Suprapubic skin (tissue), 3 donors: ENCODE results near the gene BRIP1.

ENCODE experiments used
- CTCF ChIP-seq, 2 donors: fragments of 200-600 bp in 1 of 2; fragments of 450-650 bp in 1 of 2; sonication (generic) in 1 of 2; IDR thresholded peaks; one replicate each; pipeline ENCODE4 v1.5.1; 2016 to 2019; ENCODE audit warnings: antibody characterized with exemption in 2 of 2, mild to moderate bottlenecking in 1 of 2, moderate library complexity in 1 of 2
- POLR2A ChIP-seq, 2 donors: fragments of 450-650 bp; IDR thresholded peaks; one replicate each; pipeline ENCODE4 v1.6.1; 2017; ENCODE audit warnings: antibody characterized with exemption in 2 of 2, mild to moderate bottlenecking in 2 of 2, moderate library complexity in 2 of 2

GRCh38 chr17:61662186-61662585, 201.1 kb downstream of the BRIP1 start:
- TF ChIP-seq POLR2A (IDR thresholded peaks at IDR 0.05) (no peak), CTCF (IDR thresholded peaks at IDR 0.05) (no peak)
